Erythroblast (primary cell): ENCODE measurements around the gene FXYD7.
A peak's percentile ranks its signal among the peaks of the same experiment; 100 is the strongest.
"Not testable (repeated sequence)": the region's sequence is repeated elsewhere in the genome, so short reads cannot be mapped to it uniquely, and the experiment has no call there.

Experiments used
- DNase-seq, 2 experiments: peaks; one replicate each; lab custom pipeline; 2025; lab: John Stamatoyannopoulos, UW
- GATA1 ChIP-seq: IDR thresholded peaks from 2 replicates; pipeline ENCODE4 v1.6.1; 2011; ENCODE audit warnings: low read depth, mild to moderate bottlenecking, control low read depth, low read length, moderate library complexity
- POLR2A ChIP-seq: IDR thresholded peaks from 2 replicates; pipeline ENCODE4 v1.6.1; 2011; ENCODE audit warnings: mild to moderate bottlenecking, low read length

The FXYD7 gene

GRCh38 chr19:35140207-35140961, 2.7 kb upstream of the FXYD7 start:
- TF ChIP-seq POLR2A = no peak
- TF ChIP-seq GATA1 = no peak
- no peak for DNase-seq

GRCh38 chr19:35140962-35141836, 1.9 kb upstream of the FXYD7 start:
- DNase-seq = peak; percentile 87 to 92
- no peak for TF ChIP-seq GATA1
- TF ChIP-seq POLR2A = no peak

GRCh38 chr19:35141837-35142605, 1.0 kb upstream of the FXYD7 start:
- DNase-seq = no peak
- no peak for TF ChIP-seq GATA1
- TF ChIP-seq POLR2A = no peak

GRCh38 chr19:35142606-35143230, 337 bp upstream of the FXYD7 start:
- DNase-seq = peak; percentile 53 to 65
- TF ChIP-seq POLR2A (no peak), GATA1 (no peak)

- TF ChIP-seq POLR2A = no peak
- no peak for TF ChIP-seq GATA1
- DNase-seq = no peak
Measured at GRCh38 chr19:35143818-35144217, 763 bp downstream of the FXYD7 start.

GRCh38 chr19:35144259-35144599, 1.2 kb downstream of the FXYD7 start:
- TF ChIP-seq GATA1 (no peak), POLR2A (no peak)
- no peak for DNase-seq

GRCh38 chr19:35144600-35145436, 1.8 kb downstream of the FXYD7 start:
- no peak for TF ChIP-seq POLR2A
- no peak for TF ChIP-seq GATA1
- peak; percentile 35 to 52 for DNase-seq

GRCh38 chr19:35146746-35147459, 3.8 kb downstream of the FXYD7 start:
- DNase-seq = no peak
- TF ChIP-seq GATA1 = no peak
- TF ChIP-seq POLR2A = no peak

- TF ChIP-seq POLR2A (no peak), GATA1 (no peak)
- no peak for DNase-seq
Measured at GRCh38 chr19:35149463-35149862, 6.4 kb downstream of the FXYD7 start.

GRCh38 chr19:35150445-35150844, 7.4 kb downstream of the FXYD7 start:
- TF ChIP-seq POLR2A (no peak), GATA1 (no peak)
- DNase-seq = no peak

- DNase-seq = no peak
- TF ChIP-seq GATA1 (no peak), POLR2A (no peak)
Measured at GRCh38 chr19:35151273-35152065, 8.4 kb downstream of the FXYD7 start.

GRCh38 chr19:35153129-35153522, 10.1 kb downstream of the FXYD7 start:
- DNase-seq = not testable (repeated sequence)
